ENCODE results near the gene DOCK7.
"Not testable (repeated sequence)": the region's sequence is repeated elsewhere in the genome, so short reads cannot be mapped to it uniquely, and the experiment has no call there.

DNA sequence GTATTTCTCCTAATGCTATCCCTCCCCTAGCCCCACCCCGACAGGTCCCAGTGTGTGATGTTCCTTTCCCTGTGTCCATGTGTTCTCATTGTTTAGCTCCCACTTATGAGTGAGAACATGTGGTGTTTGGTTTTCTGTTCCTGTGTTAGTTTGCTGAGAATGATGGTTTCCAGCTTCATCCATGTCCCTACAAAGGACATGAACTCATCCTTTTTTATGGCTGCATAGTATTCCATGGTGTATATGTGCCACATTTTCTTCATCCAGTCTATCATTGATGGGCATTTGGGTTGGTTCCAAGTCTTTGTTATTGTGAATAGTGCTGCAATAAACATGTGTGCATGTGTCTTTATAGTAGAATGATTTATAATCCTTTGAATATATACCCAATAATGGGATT, 77.6 kb downstream of the DOCK7 start:
- TF ChIP-seq, protein P1, sequence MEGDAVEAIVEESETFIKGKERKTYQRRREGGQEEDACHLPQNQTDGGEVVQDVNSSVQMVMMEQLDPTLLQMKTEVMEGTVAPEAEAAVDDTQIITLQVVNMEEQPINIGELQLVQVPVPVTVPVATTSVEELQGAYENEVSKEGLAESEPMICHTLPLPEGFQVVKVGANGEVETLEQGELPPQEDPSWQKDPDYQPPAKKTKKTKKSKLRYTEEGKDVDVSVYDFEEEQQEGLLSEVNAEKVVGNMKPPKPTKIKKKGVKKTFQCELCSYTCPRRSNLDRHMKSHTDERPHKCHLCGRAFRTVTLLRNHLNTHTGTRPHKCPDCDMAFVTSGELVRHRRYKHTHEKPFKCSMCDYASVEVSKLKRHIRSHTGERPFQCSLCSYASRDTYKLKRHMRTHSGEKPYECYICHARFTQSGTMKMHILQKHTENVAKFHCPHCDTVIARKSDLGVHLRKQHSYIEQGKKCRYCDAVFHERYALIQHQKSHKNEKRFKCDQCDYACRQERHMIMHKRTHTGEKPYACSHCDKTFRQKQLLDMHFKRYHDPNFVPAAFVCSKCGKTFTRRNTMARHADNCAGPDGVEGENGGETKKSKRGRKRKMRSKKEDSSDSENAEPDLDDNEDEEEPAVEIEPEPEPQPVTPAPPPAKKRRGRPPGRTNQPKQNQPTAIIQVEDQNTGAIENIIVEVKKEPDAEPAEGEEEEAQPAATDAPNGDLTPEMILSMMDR (IDR thresholded peaks at IDR 0.05) = not testable (repeated sequence)
- TF ChIP-seq POLR2A (IDR thresholded peaks at IDR 0.05) = not testable (repeated sequence)

Data from esophagus squamous epithelium (tissue), 4 donors.